ENCODE data around the gene TPRG1L.

Gene TPRG1L

GRCh38 chr1:3638676-3639075 lies 13.9 kb downstream of the TPRG1L start:
- TF ChIP-seq, protein P1, sequence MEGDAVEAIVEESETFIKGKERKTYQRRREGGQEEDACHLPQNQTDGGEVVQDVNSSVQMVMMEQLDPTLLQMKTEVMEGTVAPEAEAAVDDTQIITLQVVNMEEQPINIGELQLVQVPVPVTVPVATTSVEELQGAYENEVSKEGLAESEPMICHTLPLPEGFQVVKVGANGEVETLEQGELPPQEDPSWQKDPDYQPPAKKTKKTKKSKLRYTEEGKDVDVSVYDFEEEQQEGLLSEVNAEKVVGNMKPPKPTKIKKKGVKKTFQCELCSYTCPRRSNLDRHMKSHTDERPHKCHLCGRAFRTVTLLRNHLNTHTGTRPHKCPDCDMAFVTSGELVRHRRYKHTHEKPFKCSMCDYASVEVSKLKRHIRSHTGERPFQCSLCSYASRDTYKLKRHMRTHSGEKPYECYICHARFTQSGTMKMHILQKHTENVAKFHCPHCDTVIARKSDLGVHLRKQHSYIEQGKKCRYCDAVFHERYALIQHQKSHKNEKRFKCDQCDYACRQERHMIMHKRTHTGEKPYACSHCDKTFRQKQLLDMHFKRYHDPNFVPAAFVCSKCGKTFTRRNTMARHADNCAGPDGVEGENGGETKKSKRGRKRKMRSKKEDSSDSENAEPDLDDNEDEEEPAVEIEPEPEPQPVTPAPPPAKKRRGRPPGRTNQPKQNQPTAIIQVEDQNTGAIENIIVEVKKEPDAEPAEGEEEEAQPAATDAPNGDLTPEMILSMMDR (IDR thresholded peaks at IDR 0.05; ENCODE audit: control insufficient read depth, insufficient read depth, low read depth, low read length, missing control alignments), result no peak
- H3K4me3 ChIP-seq (ENCODE audit: control insufficient read depth, low read depth, low read length), result no peak overlapping the region
- no peak for DNase-seq (ENCODE audit: low read depth)

- TF ChIP-seq, protein P1 (IDR thresholded peaks at IDR 0.05; ENCODE audit: control insufficient read depth, insufficient read depth, low read depth, low read length, missing control alignments), result no peak
- H3K4me3 ChIP-seq (ENCODE audit: control insufficient read depth, low read depth, low read length), result no peak overlapping the region
These were observed 14.6 kb downstream of the TPRG1L start for GRCh38 chr1:3639397-3639911.

DNA sequence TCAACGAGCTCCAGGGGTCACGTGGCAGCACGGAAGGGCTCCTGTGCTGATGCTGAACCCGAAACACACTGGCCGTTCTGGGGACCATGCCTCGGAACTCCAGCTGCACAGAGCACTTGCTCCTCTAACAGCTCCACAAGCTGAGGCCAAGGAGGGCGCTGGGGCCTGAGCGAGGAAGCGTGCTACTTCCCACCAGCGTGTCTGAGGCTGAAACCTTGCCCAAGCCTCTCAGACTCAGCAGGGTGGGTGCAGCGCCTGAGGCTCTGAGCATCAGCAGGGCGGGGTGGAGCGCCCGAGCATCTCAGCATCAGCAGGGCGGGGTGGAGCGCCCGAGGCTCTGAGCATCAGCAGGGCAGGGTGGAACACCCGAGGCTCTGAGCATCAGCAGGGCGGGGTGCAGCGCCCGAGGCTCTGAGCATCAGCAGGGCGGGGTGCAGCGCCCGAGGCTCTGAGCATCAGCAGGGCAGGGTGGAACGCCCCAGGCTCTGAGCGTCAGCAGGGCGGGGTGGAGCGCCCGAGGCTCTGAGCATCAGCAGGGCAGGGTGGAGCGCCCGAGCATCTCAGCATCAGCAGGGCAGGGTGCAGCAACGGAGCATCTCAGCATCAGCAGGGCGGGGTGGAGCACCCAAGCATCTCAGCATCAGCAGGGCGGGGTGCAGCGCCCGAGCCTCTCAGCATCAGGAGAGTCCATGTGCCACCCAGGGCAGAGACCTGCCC lies 15.5 kb downstream of the TPRG1L start:
- DNase-seq (ENCODE audit: low read depth), result no peak
- no peak overlapping the region for H3K4me3 ChIP-seq (ENCODE audit: control insufficient read depth, low read depth, low read length)
- TF ChIP-seq, protein P1 (IDR thresholded peaks at IDR 0.05; ENCODE audit: control insufficient read depth, insufficient read depth, low read depth, low read length, missing control alignments), result no peak

More at GRCh38 chr1:3639397-3639911, 14.6 kb downstream of the TPRG1L start:
- no peak for DNase-seq (ENCODE audit: low read depth)

DNA sequence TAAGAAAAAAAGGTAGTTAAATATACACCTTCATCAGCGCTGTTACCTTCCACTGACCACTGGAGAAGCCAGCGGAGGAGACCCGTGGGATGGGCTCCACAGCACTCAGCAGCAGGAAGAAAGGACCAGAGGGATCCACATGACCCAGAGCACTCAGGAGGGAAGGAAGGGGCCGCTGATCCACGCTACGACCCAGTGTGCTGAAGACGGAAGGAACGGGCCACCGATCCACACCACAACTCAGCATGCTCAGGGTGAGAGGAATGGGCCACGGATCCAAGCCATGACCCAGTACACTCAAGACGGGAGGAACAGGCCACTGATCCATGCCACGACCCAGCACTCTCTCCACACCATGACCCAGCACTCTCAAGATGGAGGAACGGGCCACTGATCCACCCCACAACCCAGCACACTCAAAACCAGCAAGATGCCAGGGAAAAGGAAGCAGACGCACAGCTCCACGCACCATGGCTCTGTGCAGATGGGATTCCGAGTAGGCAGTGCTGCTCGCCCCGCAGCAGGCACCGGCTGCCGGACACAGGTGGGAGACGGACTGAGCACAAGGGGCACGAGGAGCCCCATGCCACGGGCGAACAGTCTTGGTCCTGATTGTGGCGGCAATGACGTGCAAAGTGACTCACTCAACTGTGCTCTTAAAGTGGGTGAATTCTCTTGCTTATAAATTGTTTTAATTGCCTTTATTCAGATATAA lies 16.4 kb downstream of the TPRG1L start:
- no peak for DNase-seq (ENCODE audit: low read depth)
- TF ChIP-seq, protein P1 (IDR thresholded peaks at IDR 0.05; ENCODE audit: control insufficient read depth, insufficient read depth, low read depth, low read length, missing control alignments), result no peak
- no peak overlapping the region for H3K4me3 ChIP-seq (ENCODE audit: control insufficient read depth, low read depth, low read length)

DNA sequence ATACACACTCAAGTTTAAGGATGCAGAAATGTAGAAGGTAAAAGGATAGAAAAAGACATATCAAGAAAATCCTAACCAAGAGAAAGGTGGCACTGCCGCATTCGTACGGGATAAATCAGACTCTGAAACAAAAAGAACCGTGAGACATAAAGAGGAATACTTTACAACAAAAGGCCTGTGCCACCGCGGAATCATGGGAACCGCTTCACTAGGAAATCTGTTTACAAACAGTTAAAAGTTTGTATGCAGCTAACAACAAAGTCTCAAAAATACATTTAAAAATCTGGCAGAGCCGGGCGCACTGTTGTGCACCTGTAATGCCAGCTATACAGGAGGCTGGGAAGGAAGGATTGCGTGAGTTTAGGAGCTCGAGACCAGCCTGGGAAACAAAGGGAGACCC lies 17.0 kb downstream of the TPRG1L start:
- TF ChIP-seq, protein P1 (IDR thresholded peaks at IDR 0.05; ENCODE audit: control insufficient read depth, insufficient read depth, low read depth, low read length, missing control alignments), result no peak
- no peak overlapping the region for H3K4me3 ChIP-seq (ENCODE audit: control insufficient read depth, low read depth, low read length)
- no peak for DNase-seq (ENCODE audit: low read depth)

DNA sequence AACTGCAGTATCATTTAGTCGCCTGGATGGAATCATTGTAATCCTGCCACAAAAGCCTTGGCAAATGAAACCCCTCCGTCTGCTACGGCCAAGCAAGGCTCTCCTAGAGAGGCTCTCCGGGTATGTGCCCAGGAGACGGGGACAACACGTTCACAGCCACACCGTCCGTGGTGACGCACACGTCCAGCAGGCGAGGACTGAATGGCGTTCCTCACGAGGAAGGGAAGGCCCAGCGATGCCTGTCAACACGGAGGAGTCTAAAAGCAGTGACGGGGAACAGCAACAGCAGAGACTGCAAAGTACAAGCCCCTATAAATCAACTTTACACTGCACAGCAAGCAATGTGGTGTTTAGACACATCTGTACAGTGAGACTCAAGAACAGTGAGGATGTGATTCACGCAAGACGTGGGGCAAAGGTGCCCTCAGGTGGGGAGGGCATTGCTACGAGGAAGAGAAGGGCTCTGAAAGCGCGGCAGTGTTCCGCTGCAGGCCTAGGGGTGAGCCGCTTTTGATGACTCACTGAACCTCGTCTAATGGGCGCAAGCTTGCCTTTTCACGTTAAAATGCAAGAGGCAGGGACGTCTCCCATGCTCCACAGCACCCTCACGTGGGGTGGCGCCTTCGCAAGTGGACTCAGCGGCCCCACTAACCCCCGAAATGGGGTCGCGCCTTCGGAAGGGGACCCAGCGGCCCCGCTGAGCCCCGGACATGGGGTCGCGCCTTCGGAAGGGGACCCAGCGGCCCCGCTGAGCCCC lies 18.3 kb downstream of the TPRG1L start:
- no peak overlapping the region for H3K4me3 ChIP-seq (ENCODE audit: control insufficient read depth, low read depth, low read length)
- DNase-seq (ENCODE audit: low read depth), result no peak
- TF ChIP-seq, protein P1 (IDR thresholded peaks at IDR 0.05; ENCODE audit: control insufficient read depth, insufficient read depth, low read depth, low read length, missing control alignments), result no peak

All from AG09309 (cell line).